A549 (cell line): ENCODE data around the gene ALX3. TPM values are rescaled to one million over a fixed set of nuclear protein-coding genes. Genes with fewer than 3 reads are reported as not detected.

Experiments
- ATAC-seq, 2 experiments: fragments of 200-7000 bp in 1 of 2; fragments of >200 bp in 1 of 2; cut with Nextera tagmentation in 1 of 2; cut with Tn5 transposase in 1 of 2; 3 replicates each; pipeline versions ENCODE4 v1.8.0 to v1.9.1; 2018 to 2020; ENCODE audit warnings: mild to moderate bottlenecking in 1 of 2, moderate library complexity in 1 of 2
- CTCF ChIA-PET: fragments of 300-600 bp; sonication (Branson Sonifier 250); formaldehyde crosslinking; extraction: SDS; loops from one replicate; lab custom pipeline; 2021; ENCODE audit warnings: antibody characterized with exemption, inconsistent platforms; lab: Yijun Ruan, JAX
- POLR2A ChIA-PET: fragments of 350-600 bp; formaldehyde crosslinking; extraction: SDS; loops from one replicate; lab custom pipeline; 2021; ENCODE audit warnings: antibody characterized with exemption, inconsistent platforms; lab: Yijun Ruan, JAX
- DNase-seq, 2 experiments: peaks; one replicate each; pipeline versions ENCODE4 v3.0.0 to v3.0.0-alpha.2; 2011 to 2016; ENCODE audit warnings: low read depth in 1 of 2, low spot score in 1 of 2
- FAIRE-seq: peaks from 2 replicates; lab custom pipeline; 2011; peaks lifted over from hg19 to GRCh38; lab: Jason Lieb, UNC
- H3K27ac ChIP-seq, 2 experiments: fragments of >200 bp; sonication (Bioruptor Twin); formaldehyde crosslinking; 3 replicates each; pipeline ENCODE4 v1.5.1; 2016 to 2017
- H3K4me1 ChIP-seq: fragments of >200 bp; sonication (Bioruptor Twin); formaldehyde crosslinking; 3 replicates; pipeline ENCODE4 v1.6.1; 2016
- H3K4me2 ChIP-seq: fragments of >200 bp; sonication (Bioruptor Twin); formaldehyde crosslinking; 3 replicates; pipeline ENCODE4 v1.6.1; 2016
- H3K4me3 ChIP-seq: fragments of >200 bp; sonication (Bioruptor Twin); formaldehyde crosslinking; 3 replicates; pipeline ENCODE4 v1.5.1; 2016
- H3K9me3 ChIP-seq: fragments of >200 bp; sonication (Bioruptor Twin); formaldehyde crosslinking; 3 replicates; pipeline ENCODE4 v1.6.1; 2016
- CHD2 ChIP-seq: fragments of 150-350 bp; IDR thresholded peaks from 2 replicates; pipeline ENCODE4 v1.6.1; 2014; ENCODE audit warnings: low read length; ENCODE audit not compliant: partially characterized antibody
- CHD4 ChIP-seq: fragments of 200-600 bp; sonication (generic); IDR thresholded peaks from 2 replicates; pipeline ENCODE4 v1.6.1; 2016; ENCODE audit warnings: antibody characterized with exemption, mild to moderate bottlenecking, borderline replicate concordance
- EHF ChIP-seq: fragments of 250-450 bp; sonication (Bioruptor Pico); IDR thresholded peaks from 2 replicates; pipeline ENCODE4 v1.5.0; 2020; ENCODE audit warnings: mild to moderate bottlenecking
- ESRRA ChIP-seq: fragments of 150-350 bp; IDR thresholded peaks from 2 replicates; pipeline ENCODE4 v1.6.1; 2014; ENCODE audit warnings: mild to moderate bottlenecking, low read length, borderline replicate concordance
- FOSB ChIP-seq: fragments of 250-450 bp; sonication (Bioruptor Pico); IDR thresholded peaks from 2 replicates; pipeline ENCODE4 v1.5.0; 2020; ENCODE audit warnings: mild to moderate bottlenecking, moderate library complexity
- FOSL2 ChIP-seq, 2 experiments: fragments of 450-650 bp in 1 of 2; fragments of >200 bp in 1 of 2; sonication (Bioruptor Twin) in 1 of 2; formaldehyde crosslinking; IDR thresholded peaks; 2 replicates each; pipeline versions ENCODE4 v1.5.0 to v1.6.1; 2016 to 2020; ENCODE audit warnings: mild to moderate bottlenecking in 1 of 2, moderate library complexity in 1 of 2
- GATA3 ChIP-seq: IDR thresholded peaks from 2 replicates; pipeline ENCODE4 v1.6.1; 2012; ENCODE audit warnings: borderline replicate concordance
- HDAC2 ChIP-seq: fragments of 200-600 bp; sonication (generic); IDR thresholded peaks from 2 replicates; pipeline ENCODE4 v1.6.1; 2016
- HOXA7 ChIP-seq: fragments of 250-450 bp; sonication (Bioruptor Pico); IDR thresholded peaks from 2 replicates; pipeline ENCODE4 v1.5.0; 2020; ENCODE audit warnings: mild to moderate bottlenecking, moderate library complexity
- HOXB13 ChIP-seq: fragments of 250-450 bp; sonication (Bioruptor Pico); IDR thresholded peaks from 2 replicates; pipeline ENCODE4 v1.5.0; 2020; ENCODE audit warnings: low read depth, mild to moderate bottlenecking, moderate library complexity
- KDM1A ChIP-seq: fragments of 200-600 bp; sonication (generic); IDR thresholded peaks from 2 replicates; pipeline ENCODE4 v1.6.1; 2016; ENCODE audit warnings: low read depth, mild to moderate bottlenecking
- KDM5A ChIP-seq: fragments of 200-600 bp; sonication (generic); IDR thresholded peaks from 2 replicates; pipeline ENCODE4 v1.6.1; 2016; ENCODE audit warnings: antibody characterized with exemption, mild to moderate bottlenecking
- MAFK ChIP-seq: fragments of 450-650 bp; IDR thresholded peaks from 2 replicates; pipeline ENCODE4 v1.6.1; 2014; ENCODE audit not compliant: partially characterized antibody
- NFE2L2 ChIP-seq: fragments of 150-350 bp; conservative IDR thresholded peaks from 2 replicates; pipeline ENCODE4 v1.6.1; 2014; ENCODE audit warnings: low read length
- NPAS2 ChIP-seq: fragments of 250-450 bp; sonication (Bioruptor Pico); IDR thresholded peaks from 2 replicates; pipeline ENCODE4 v1.8.0; 2022; ENCODE audit warnings: mild to moderate bottlenecking, moderate library complexity, borderline replicate concordance
- NR3C1 ChIP-seq: fragments of >200 bp; sonication (Bioruptor Twin); formaldehyde crosslinking; IDR thresholded peaks from 3 replicates; pipeline ENCODE4 v1.6.1; 2017
- RAD21 ChIP-seq, 2 experiments: fragments of >200 bp in 1 of 2; sonication (Bioruptor Twin) in 1 of 2; formaldehyde crosslinking in 1 of 2; IDR thresholded peaks in 1 of 2; conservative IDR thresholded peaks in 1 of 2; 2 replicates in 1 of 2; 3 replicates in 1 of 2; pipeline ENCODE4 v1.6.1; 2012 to 2018; ENCODE audit warnings: inconsistent platforms in 1 of 2
- RARB ChIP-seq: fragments of 250-450 bp; sonication (Bioruptor Pico); IDR thresholded peaks from 2 replicates; pipeline ENCODE4 v1.8.0; 2021; ENCODE audit warnings: mild to moderate bottlenecking, moderate library complexity
- RNF2 ChIP-seq: fragments of 200-600 bp; sonication (generic); IDR thresholded peaks from 2 replicates; pipeline ENCODE4 v1.6.1; 2016; ENCODE audit warnings: low read depth, mild to moderate bottlenecking, antibody characterized with exemption, moderate library complexity, borderline replicate concordance
- SREBF2 ChIP-seq: fragments of 450-650 bp; IDR thresholded peaks from 2 replicates; pipeline ENCODE4 v1.6.1; 2014; ENCODE audit warnings: mild to moderate bottlenecking, moderate library complexity
- ZFP36 ChIP-seq: fragments of 450-650 bp; IDR thresholded peaks from 2 replicates; pipeline ENCODE4 v1.6.1; 2014; ENCODE audit warnings: borderline replicate concordance; ENCODE audit not compliant: partially characterized antibody
- ZSCAN20 ChIP-seq: fragments of 250-450 bp; sonication (Bioruptor Pico); IDR thresholded peaks from 2 replicates; pipeline ENCODE4 v1.8.0; 2022; ENCODE audit warnings: mild to moderate bottlenecking, moderate library complexity
- WGBS: methylation state at CpG from one replicate; pipeline ENCODE4 v1.1.6; 2017; ENCODE audit errors: missing lambda C conversion rate; 5-methylcytosine and 5-hydroxymethylcytosine counted together
- polyA plus RNA-seq, 4 experiments: library from polyadenylated mRNA; depleted of rRNA in 3 of 4; stranded (reverse); fragments of >200 nt; fragmentation: RNase III in 1 of 4; extraction: RNeasy Plus Mini Kit Qiagen cat#74134 plus additional on column Dnase treatment in 1 of 4; gene quantifications; 2 replicates in 3 of 4; 3 replicates in 1 of 4; pipeline ENCODE4 v1.2.3, GENCODE V29; 2011 to 2017
- TF ChIP-seq, protein P1 (sequence below): fragments of >200 bp; sonication (Bioruptor Twin); formaldehyde crosslinking; IDR thresholded peaks from 3 replicates; pipeline ENCODE4 v1.5.1; 2016
- TF ChIP-seq, protein P2 (sequence below): IDR thresholded peaks from 2 replicates; pipeline ENCODE4 v1.6.1; 2012; ENCODE audit warnings: low read depth, borderline replicate concordance
- TF ChIP-seq, protein P3 (sequence below): fragments of >200 bp; sonication (Bioruptor Twin); formaldehyde crosslinking; IDR thresholded peaks from 2 replicates; pipeline ENCODE4 v1.6.1; 2016

Gene ALX3
- polyA plus RNA-seq, 2 of the 4 experiments (the other 2 are of a cell fraction) = not detected

DNA sequence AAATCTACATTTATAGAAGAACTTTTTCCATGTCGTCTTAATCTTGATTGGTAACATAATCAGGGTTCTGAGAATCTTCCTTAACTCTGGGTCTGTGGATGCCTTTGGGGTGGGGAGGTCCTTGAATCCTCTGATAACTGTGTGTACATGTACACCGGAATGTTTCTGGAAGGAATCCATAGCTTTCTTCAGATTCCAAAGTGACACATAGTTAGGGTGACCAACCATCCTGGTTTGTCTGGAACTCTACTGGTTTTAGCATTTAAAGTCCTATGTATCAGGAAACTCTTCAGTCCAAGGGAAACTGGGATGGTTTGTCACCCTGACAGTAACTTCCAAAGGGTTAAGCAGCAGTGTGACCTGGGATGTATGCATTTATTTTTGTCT lies 19.2 kb downstream of the ALX3 start:
- no peak for TF ChIP-seq NR3C1
- TF ChIP-seq HOXB13 (CRISPR knock-in tag) = no peak
- TF ChIP-seq GATA3 = no peak
- no peak for TF ChIP-seq CHD4
- TF ChIP-seq, protein P1, sequence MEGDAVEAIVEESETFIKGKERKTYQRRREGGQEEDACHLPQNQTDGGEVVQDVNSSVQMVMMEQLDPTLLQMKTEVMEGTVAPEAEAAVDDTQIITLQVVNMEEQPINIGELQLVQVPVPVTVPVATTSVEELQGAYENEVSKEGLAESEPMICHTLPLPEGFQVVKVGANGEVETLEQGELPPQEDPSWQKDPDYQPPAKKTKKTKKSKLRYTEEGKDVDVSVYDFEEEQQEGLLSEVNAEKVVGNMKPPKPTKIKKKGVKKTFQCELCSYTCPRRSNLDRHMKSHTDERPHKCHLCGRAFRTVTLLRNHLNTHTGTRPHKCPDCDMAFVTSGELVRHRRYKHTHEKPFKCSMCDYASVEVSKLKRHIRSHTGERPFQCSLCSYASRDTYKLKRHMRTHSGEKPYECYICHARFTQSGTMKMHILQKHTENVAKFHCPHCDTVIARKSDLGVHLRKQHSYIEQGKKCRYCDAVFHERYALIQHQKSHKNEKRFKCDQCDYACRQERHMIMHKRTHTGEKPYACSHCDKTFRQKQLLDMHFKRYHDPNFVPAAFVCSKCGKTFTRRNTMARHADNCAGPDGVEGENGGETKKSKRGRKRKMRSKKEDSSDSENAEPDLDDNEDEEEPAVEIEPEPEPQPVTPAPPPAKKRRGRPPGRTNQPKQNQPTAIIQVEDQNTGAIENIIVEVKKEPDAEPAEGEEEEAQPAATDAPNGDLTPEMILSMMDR = no peak
- no peak for TF ChIP-seq NPAS2 (CRISPR knock-in tag)
- TF ChIP-seq ESRRA = no peak
- no peak for TF ChIP-seq ZFP36
- no peak for TF ChIP-seq FOSB (CRISPR knock-in tag)
- no peak for TF ChIP-seq CHD2
- TF ChIP-seq, protein P2, sequence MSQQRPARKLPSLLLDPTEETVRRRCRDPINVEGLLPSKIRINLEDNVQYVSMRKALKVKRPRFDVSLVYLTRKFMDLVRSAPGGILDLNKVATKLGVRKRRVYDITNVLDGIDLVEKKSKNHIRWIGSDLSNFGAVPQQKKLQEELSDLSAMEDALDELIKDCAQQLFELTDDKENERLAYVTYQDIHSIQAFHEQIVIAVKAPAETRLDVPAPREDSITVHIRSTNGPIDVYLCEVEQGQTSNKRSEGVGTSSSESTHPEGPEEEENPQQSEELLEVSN = no peak
- FAIRE-seq = no peak
- WGBS = 83% methylated on average over 2 of the region's 2 CpGs
- ChIA-PET CTCF (interaction anchor here (0.6 to 10.7 kb wide), 7 partner anchors 11 to 409 kb away, joined by 3 to 130 read pairs (median 13); partner anchors contain the start of gene RBM15), POLR2A (interaction anchor here (1.5 kb wide), 1 partner anchor 17 kb away, joined by 3 read pairs; the partner anchor contains the start of gene STRIP1)
- no peak overlapping the region for H3K27ac ChIP-seq
- ATAC-seq = no peak
- no peak for DNase-seq
- no peak overlapping the region for H3K4me3 ChIP-seq
- H3K4me1 ChIP-seq = no peaks in the 10 kb centered on the region
- H3K9me3 ChIP-seq = no peaks in the 10 kb centered on the region
- H3K4me2 ChIP-seq = no peak overlapping the region

DNA sequence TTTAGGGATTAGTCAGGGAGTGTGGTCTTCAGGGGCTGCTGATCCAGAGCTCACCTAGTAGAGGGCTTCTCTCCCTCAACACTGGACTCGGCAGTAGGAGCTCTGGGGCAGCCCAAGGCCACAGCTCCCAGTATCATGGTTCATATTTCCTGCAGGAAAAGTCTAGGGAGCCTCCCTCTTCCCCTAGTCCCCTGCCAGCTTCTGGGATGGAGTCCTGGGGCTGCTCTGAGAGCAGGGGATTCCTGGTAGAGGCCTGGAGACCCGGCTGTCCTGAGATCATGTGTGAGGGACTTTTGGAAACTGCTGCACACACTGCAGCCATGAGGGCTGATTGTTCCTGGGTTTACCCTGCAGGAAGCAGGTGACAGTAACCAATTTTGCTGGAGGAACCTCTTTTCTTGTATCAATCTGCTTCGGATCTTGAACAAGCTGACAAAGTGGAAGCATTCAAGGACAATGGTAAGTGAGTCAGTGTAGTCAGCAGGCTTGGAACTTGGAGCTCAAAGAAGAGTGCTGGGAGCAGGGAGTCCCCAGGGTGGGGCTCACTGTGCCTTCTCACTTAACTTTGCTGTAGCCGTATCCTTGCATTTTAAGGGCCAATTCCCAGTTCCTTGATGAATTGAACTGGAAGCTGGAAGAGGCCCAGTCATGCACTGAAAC lies 19.7 kb downstream of the ALX3 start:
- CTCF ChIA-PET = interaction anchor here (0.8 to 10.7 kb wide), 6 partner anchors 12 to 409 kb away, joined by 3 to 130 read pairs (median 16); partner anchors contain the start of gene RBM15
- no peak for ATAC-seq

More for the DNA sequence above, 19.7 kb downstream of the ALX3 start:
- Histone ChIP-seq H3K9me3 (no peaks in the 10 kb centered on the region), H3K4me3 (no peak overlapping the region)
- TF ChIP-seq, protein P3, sequence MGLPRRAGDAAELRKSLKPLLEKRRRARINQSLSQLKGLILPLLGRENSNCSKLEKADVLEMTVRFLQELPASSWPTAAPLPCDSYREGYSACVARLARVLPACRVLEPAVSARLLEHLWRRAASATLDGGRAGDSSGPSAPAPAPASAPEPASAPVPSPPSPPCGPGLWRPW = no peak
- TF ChIP-seq SREBF2 = no peak
- no peak for TF ChIP-seq ZFP36
- TF ChIP-seq ZSCAN20 = no peak
- TF ChIP-seq GATA3 = no peak
- no peak for TF ChIP-seq RARB (CRISPR knock-in tag)
- TF ChIP-seq FOSL2 (IDR thresholded peaks at IDR 0.05) = no peak
- no peak for TF ChIP-seq FOSL2 (CRISPR knock-in tag; IDR thresholded peaks at IDR 0.05)
- TF ChIP-seq HOXA7 (CRISPR knock-in tag) = no peak
- TF ChIP-seq HDAC2 = no peak
- no peak for TF ChIP-seq KDM1A
- TF ChIP-seq EHF (CRISPR knock-in tag) = no peak
- TF ChIP-seq, protein P2 = no peak
- no peak for TF ChIP-seq NFE2L2
- TF ChIP-seq NPAS2 (CRISPR knock-in tag) = no peak
- TF ChIP-seq CHD4 = no peak
- no peak for TF ChIP-seq RAD21 (conservative IDR thresholded peaks at IDR 0.05 in 1 of 2, IDR thresholded peaks at IDR 0.05 in 1 of 2)
- no peak for TF ChIP-seq CHD2
- TF ChIP-seq RNF2 = no peak
- TF ChIP-seq KDM5A = no peak
- TF ChIP-seq MAFK = no peak
- TF ChIP-seq, all 56 proteins: peak for 0
- H3K4me1 ChIP-seq = no peaks in the 10 kb centered on the region
- no peak for DNase-seq
- 93% methylated on average over 3 of the region's 4 CpGs for WGBS
- H3K27ac ChIP-seq = no peak overlapping the region
- POLR2A ChIA-PET = interaction anchor here (1.5 kb wide), 1 partner anchor 16 kb away, joined by 3 read pairs; the partner anchor contains the start of gene STRIP1
- no peak for FAIRE-seq
- H3K4me2 ChIP-seq = no peak overlapping the region
